H1 (cell line): Measurements from ENCODE around the gene NUP210. TPM values are rescaled to one million over a fixed set of nuclear protein-coding genes. Genes with fewer than 3 reads are reported as not detected.

Experiments used
- CTCF ChIA-PET: fragments of 300-600 bp; sonication (Branson Sonifier 250); formaldehyde crosslinking; loops from one replicate; lab custom pipeline; 2021; ENCODE audit not compliant: partially characterized antibody; lab: Charles Lee
- POLR2A ChIA-PET: fragments of 300-600 bp; sonication (Branson Sonifier 250); formaldehyde crosslinking; loops from one replicate; lab custom pipeline; 2021; ENCODE audit warnings: inconsistent platforms; ENCODE audit not compliant: partially characterized antibody; lab: Charles Lee
- DNase-seq, 2 experiments: peaks; one replicate each; pipeline versions ENCODE4 v3.0.0 to v3.0.0-alpha.2; 2010 to 2022; ENCODE audit warnings: low spot score in 2 of 2, low read depth in 1 of 2, mixed read lengths in 1 of 2
- FAIRE-seq: peaks from 2 replicates; lab custom pipeline; 2011; peaks lifted over from hg19 to GRCh38; lab: Jason Lieb, UNC
- H2AFZ ChIP-seq: 2 replicates; pipeline ENCODE4 v1.8.1; 2012; ENCODE audit warnings: low read length, inconsistent platforms
- H2AK5ac ChIP-seq: 2 replicates; pipeline ENCODE4 v1.6.1; 2013; ENCODE audit warnings: low read depth, low read length
- H2BK120ac ChIP-seq: replicated peaks from 2 replicates; pipeline ENCODE3; 2013; ENCODE audit warnings: low read depth, low read length, inconsistent platforms
- H2BK12ac ChIP-seq: 2 replicates; pipeline ENCODE4 v1.6.1; 2013; ENCODE audit warnings: low read depth, low read length
- H2BK15ac ChIP-seq: 2 replicates; pipeline ENCODE4 v1.6.1; 2013; ENCODE audit warnings: low read length
- H2BK20ac ChIP-seq: 2 replicates; pipeline ENCODE4 v1.6.1; 2013; ENCODE audit warnings: low read length
- H2BK5ac ChIP-seq: 2 replicates; pipeline ENCODE4 v1.6.1; 2013; ENCODE audit warnings: low read depth, low read length
- H3K14ac ChIP-seq: 2 replicates; pipeline ENCODE4 v1.6.1; 2013; ENCODE audit warnings: inconsistent platforms; ENCODE audit not compliant: insufficient read length
- H3K18ac ChIP-seq: 2 replicates; pipeline ENCODE4 v1.6.1; 2013; ENCODE audit warnings: low read length; ENCODE audit errors: extremely low read depth
- H3K23ac ChIP-seq: 2 replicates; pipeline ENCODE4 v1.6.1; 2013; ENCODE audit warnings: inconsistent platforms; ENCODE audit not compliant: insufficient read length
- H3K23me2 ChIP-seq: 2 replicates; pipeline ENCODE4 v1.6.1; 2013; ENCODE audit warnings: low read depth, low read length
- H3K27ac ChIP-seq: 2 replicates; pipeline ENCODE4 v1.6.1; 2011; ENCODE audit warnings: low read depth, low read length, inconsistent platforms
- H3K27me3 ChIP-seq, 4 experiments: replicated peaks in 1 of 4; 1 replicate in 1 of 4; 2 replicates in 3 of 4; pipeline versions ENCODE4 v1.6.1 to v1.8.1; 2011 to 2013; ENCODE audit warnings: low read length in 3 of 4, mild to moderate bottlenecking in 3 of 4, inconsistent platforms in 2 of 4, mixed read lengths in 2 of 4, moderate library complexity in 1 of 4; ENCODE audit not compliant: control insufficient read depth in 3 of 4, insufficient read depth in 3 of 4; ENCODE audit errors: extremely low read depth in 1 of 4
- H3K36me3 ChIP-seq, 4 experiments: 2 replicates each; pipeline versions ENCODE4 v1.6.1 to v1.8.1; 2011 to 2013; ENCODE audit warnings: mild to moderate bottlenecking in 4 of 4, low read length in 3 of 4, moderate library complexity in 2 of 4, control low read depth in 1 of 4, inconsistent platforms in 1 of 4; ENCODE audit not compliant: insufficient read depth in 4 of 4, control insufficient read depth in 2 of 4
- H3K4ac ChIP-seq: replicated peaks from 2 replicates; pipeline ENCODE3; 2013; ENCODE audit warnings: low read length, low read depth, mixed read lengths, inconsistent platforms; ENCODE audit not compliant: insufficient read length
- H3K4me1 ChIP-seq, 4 experiments: replicated peaks in 1 of 4; 1 replicate in 1 of 4; 2 replicates in 3 of 4; pipeline versions ENCODE4 v1.6.1 to v1.8.1; 2011 to 2013; ENCODE audit warnings: low read length in 3 of 4, inconsistent platforms in 2 of 4, mixed read lengths in 1 of 4; ENCODE audit not compliant: insufficient read depth in 4 of 4, control insufficient read depth in 3 of 4
- H3K4me2 ChIP-seq, 2 experiments: 2 replicates each; pipeline versions ENCODE4 v1.6.1 to v1.8.1; 2011 to 2013; ENCODE audit warnings: low read depth in 2 of 2, low read length in 2 of 2, control low read depth in 1 of 2, inconsistent platforms in 1 of 2, mild to moderate bottlenecking in 1 of 2; ENCODE audit not compliant: insufficient read depth in 1 of 2
- H3K4me3 ChIP-seq, 4 experiments: fragments of 200-600, 300-600 bp in 1 of 4; sonication (generic), shearing (Covaris generic), sonication (Bioruptor Twin) in 1 of 4; 2 replicates each; pipeline versions ENCODE4 v1.5.1 to v1.8.1; 2011 to 2016; ENCODE audit warnings: low read length in 4 of 4, low read depth in 3 of 4, control low read depth in 2 of 4, inconsistent platforms in 2 of 4, mild to moderate bottlenecking in 2 of 4, mixed read lengths in 1 of 4, moderate library complexity in 1 of 4; ENCODE audit not compliant: insufficient read depth in 2 of 4; ENCODE audit errors: extremely low read depth in 1 of 4
- H3K56ac ChIP-seq: replicated peaks from 2 replicates; pipeline ENCODE3; 2013; ENCODE audit warnings: low read depth, mild to moderate bottlenecking, mixed read lengths, low read length, inconsistent platforms; ENCODE audit not compliant: insufficient read length
- H3K79me1 ChIP-seq: 2 replicates; pipeline ENCODE4 v1.6.1; 2013; ENCODE audit warnings: low read depth, low read length, control low read depth
- H3K79me2 ChIP-seq, 2 experiments: 2 replicates each; pipeline versions ENCODE4 v1.6.1 to v1.8.1; 2012 to 2013; ENCODE audit warnings: low read length in 2 of 2, mild to moderate bottlenecking in 2 of 2, inconsistent platforms in 1 of 2; ENCODE audit not compliant: insufficient read depth in 2 of 2, control insufficient read depth in 1 of 2
- H3K9ac ChIP-seq, 4 experiments: replicated peaks in 1 of 4; 1 replicate in 1 of 4; 2 replicates in 3 of 4; pipeline versions ENCODE4 v1.6.1 to v1.8.1; 2011 to 2013; ENCODE audit warnings: low read depth in 3 of 4, low read length in 3 of 4, control low read depth in 2 of 4, mild to moderate bottlenecking in 2 of 4, moderate library complexity in 2 of 4, inconsistent platforms in 1 of 4; ENCODE audit errors: extremely low read depth in 1 of 4
- H3K9me3 ChIP-seq, 2 experiments: 2 replicates each; pipeline versions ENCODE4 v1.6.1 to v1.8.1; 2012 to 2013; ENCODE audit warnings: mild to moderate bottlenecking in 2 of 2, moderate library complexity in 2 of 2, control low read depth in 1 of 2, inconsistent platforms in 1 of 2, low read depth in 1 of 2, low read length in 1 of 2, mixed read lengths in 1 of 2; ENCODE audit not compliant: insufficient read depth in 2 of 2
- H4K20me1 ChIP-seq, 2 experiments: replicated peaks in 1 of 2; 2 replicates each; pipeline versions ENCODE3 to v1.8.1; 2011 to 2013; ENCODE audit warnings: inconsistent platforms in 2 of 2, low read length in 2 of 2, mild to moderate bottlenecking in 1 of 2; ENCODE audit not compliant: insufficient read depth in 2 of 2, control insufficient read depth in 1 of 2
- H4K5ac ChIP-seq: 2 replicates; pipeline ENCODE4 v1.6.1; 2013; ENCODE audit warnings: low read length, low read depth, mixed read lengths, inconsistent platforms; ENCODE audit not compliant: insufficient read length
- H4K8ac ChIP-seq: 2 replicates; pipeline ENCODE4 v1.8.0; 2013; ENCODE audit warnings: mild to moderate bottlenecking, moderate library complexity, low read length, inconsistent platforms; ENCODE audit not compliant: insufficient read depth; ENCODE audit errors: extremely low read depth
- H4K91ac ChIP-seq: replicated peaks from 2 replicates; pipeline ENCODE3; 2013; ENCODE audit warnings: low read length, mixed read lengths, inconsistent platforms; ENCODE audit not compliant: insufficient read length
- ASH2L ChIP-seq: fragments of 200-600, 300-600 bp; sonication (generic); IDR thresholded peaks from one replicate; pipeline ENCODE4 v1.7.1; 2017; ENCODE audit warnings: low read length
- CTBP2 ChIP-seq: IDR thresholded peaks from 2 replicates; pipeline ENCODE4 v1.7.0; 2011; ENCODE audit warnings: borderline replicate concordance, mild to moderate bottlenecking, moderate library complexity, mixed read lengths, low read length; ENCODE audit not compliant: insufficient read depth, insufficient read length
- POLR2AphosphoS5 ChIP-seq: IDR thresholded peaks from 2 replicates; pipeline ENCODE4 v1.6.1; 2011; ENCODE audit warnings: low read depth, low read length
- WGBS, 2 experiments: shearing (Covaris generic) in 1 of 2; methylation state at CpG; one replicate each; pipeline versions ENCODE4 v1.1.6 to v1.1.7; 2013 to 2015; ENCODE audit warnings: low lambda C conversion rate in 2 of 2, mixed read lengths in 2 of 2, inconsistent platforms in 1 of 2, low coverage in 1 of 2, missing lambda C conversion rate in 1 of 2; ENCODE audit not compliant: insufficient replicate concordance in 2 of 2, insufficient coverage in 1 of 2, insufficient read length in 1 of 2; ENCODE audit errors: extremely low coverage in 1 of 2, missing lambda C conversion rate in 1 of 2; 5-methylcytosine and 5-hydroxymethylcytosine counted together
- polyA plus RNA-seq, 7 experiments: library from polyadenylated mRNA; depleted of rRNA in 3 of 7; stranded (reverse) in 5 of 7; unstranded in 2 of 7; fragments of >200 nt in 5 of 7; fragments of 200-250 nt in 2 of 7; gene quantifications; 1 replicate in 5 of 7; 2 replicates in 1 of 7; 4 replicates in 1 of 7; pipeline versions ENCODE4 v1.2.1 to v1.2.3, GENCODE V29; 2011 to 2013; ENCODE audit warnings: missing spikeins in 2 of 7, mixed read lengths in 2 of 7
- total RNA-seq: library from RNA; stranded (reverse); fragmentation: NEBNext Ultra II Directional; extraction: Animal tissue kit (Norgen Biotek cat#: 25700); gene quantifications from 2 replicates; pipeline ENCODE4 v1.2.1, GENCODE V29; 2021

The NUP210 gene
- total and polyA plus RNA-seq, 2 of the 8 experiments (the other 6 are each of a cell fraction or from before 2014, with no cell fraction given) = 51.0 to 53.7 TPM

GRCh38 chr3:13285007-13285567 lies 135.0 kb downstream of the NUP210 start:
- Histone ChIP-seq H2AK5ac (0 out of 2 replicates have a peak overlapping the region, but pooled peaks have one; percentile 39), H3K23me2 (peaks cover 10% of the 10 kb centered on the region; the same call in 1 of the 2 replicates), H3K4ac (no peak overlapping the region), H4K20me1 (peaks cover 0 to 3% of the 10 kb centered on the region in 2 experiments), H3K79me2 (no peaks in the 10 kb centered on the region), H3K23ac (no peak overlapping the region), H4K5ac (no peak overlapping the region), H3K27me3 (peaks cover 7 to 26% (median 19%) of the 10 kb centered on the region in 4 experiments), H3K14ac (no peak overlapping the region), H2BK120ac (no peak overlapping the region), H4K91ac (no peak overlapping the region), H2BK20ac (no peak overlapping the region), H3K4me2 (no peak overlapping the region), H3K27ac (no peak overlapping the region), H2AFZ (no peak overlapping the region), H3K18ac (no peak overlapping the region), H4K8ac (no peak overlapping the region; the same call in 1 of the 2 replicates), H2BK12ac (no peak overlapping the region), H2BK5ac (no peak overlapping the region), H3K56ac (no peak overlapping the region), H3K4me3 (no peak overlapping the region), H3K79me1 (no peaks in the 10 kb centered on the region), H3K9me3 (peaks cover 4 to 13% of the 10 kb centered on the region in 2 experiments), H2BK15ac (peak overlapping the region; percentile 46; the same call in 1 of the 2 replicates), H3K4me1 (peaks cover 0 to 11% (median 7%) of the 10 kb centered on the region in 4 experiments; a peak in 5 of 7 replicates), H3K9ac (no peak overlapping the region), H3K36me3 (no peaks in the 10 kb centered on the region)
- DNase-seq (no peak), FAIRE-seq (no peak)
- POLR2A ChIA-PET = no interaction called here
- TF ChIP-seq POLR2AphosphoS5 (no peak), ASH2L (no peak), CTBP2 (no peak)
- CTCF ChIA-PET = interaction anchor here (0.8 to 3.2 kb wide), 8 partner anchors 15 to 199 kb away, joined by 3 to 18 read pairs (median 7); no protein-coding TSS in a partner anchor
- 93% methylated on average over 10 of the region's 11 CpGs; no CpG with 5 or more reads in 1 of the 2 experiments for WGBS, 2 experiments
